ENCODE results near the gene TRIM15.

The TRIM15 gene

DNA sequence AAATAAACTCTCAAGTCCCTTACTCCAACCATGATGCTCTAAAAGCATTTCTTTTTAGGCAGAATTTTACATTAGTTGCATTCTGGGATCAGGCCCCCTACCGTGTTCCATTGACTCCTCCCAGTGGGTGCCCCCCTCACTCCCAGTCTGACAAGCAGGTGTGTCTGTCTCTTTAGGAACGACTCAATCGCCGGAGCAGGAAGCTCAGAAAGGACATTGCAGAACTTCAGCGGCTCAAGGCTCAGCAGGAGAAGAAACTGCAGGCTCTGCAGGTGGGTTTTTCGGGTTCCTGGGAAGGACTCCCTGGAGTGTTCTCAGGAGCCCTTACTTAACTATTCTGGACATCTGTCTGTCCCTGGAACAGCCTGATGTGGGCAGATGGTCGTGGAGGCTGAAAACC, 17.5 kb upstream of the TRIM15 start:
- no peak for DNase-seq (ENCODE audit: low read depth in 2 of 2)

DNA sequence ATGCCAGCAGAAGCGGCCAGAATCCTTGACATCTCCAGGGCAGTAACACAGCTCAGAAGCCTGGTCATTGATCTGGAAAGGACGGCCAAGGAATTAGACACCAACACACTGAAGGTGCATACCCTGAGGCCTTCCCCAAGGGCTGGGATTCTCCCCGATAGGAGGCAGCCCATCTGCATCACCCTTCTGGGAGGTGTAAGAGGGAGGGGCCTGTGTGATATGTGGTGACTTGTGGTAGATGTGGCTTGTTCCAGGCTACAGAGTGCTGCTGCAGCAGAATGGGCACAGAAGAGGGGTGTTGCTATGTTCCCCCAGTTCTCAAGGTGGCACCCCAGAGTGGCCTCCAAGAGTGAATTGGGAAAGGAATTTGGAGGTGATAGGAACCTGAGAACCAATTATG, 16.2 kb upstream of the TRIM15 start:
- DNase-seq (ENCODE audit: low read depth in 2 of 2): no peak

DNA sequence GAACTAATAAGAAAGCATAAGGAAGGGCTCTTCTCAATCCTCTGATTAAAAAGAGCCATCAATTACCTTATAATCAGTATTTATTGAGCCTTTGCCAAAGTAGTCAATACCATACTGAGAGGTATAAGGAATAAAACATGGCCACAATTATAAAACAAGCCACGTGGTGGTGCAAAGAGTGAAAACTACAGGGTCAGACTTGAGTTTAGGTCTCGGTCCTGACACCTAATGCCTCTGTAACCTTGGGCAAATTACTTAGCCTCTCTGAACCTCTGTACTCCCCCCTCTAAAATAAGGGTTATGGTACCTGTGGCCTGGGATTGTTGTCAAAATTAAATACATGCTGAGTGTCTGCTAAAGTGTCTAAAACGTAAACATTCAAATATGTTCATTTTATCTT, 14.1 kb upstream of the TRIM15 start:
- no peak for DNase-seq (ENCODE audit: low read depth in 2 of 2)

DNA sequence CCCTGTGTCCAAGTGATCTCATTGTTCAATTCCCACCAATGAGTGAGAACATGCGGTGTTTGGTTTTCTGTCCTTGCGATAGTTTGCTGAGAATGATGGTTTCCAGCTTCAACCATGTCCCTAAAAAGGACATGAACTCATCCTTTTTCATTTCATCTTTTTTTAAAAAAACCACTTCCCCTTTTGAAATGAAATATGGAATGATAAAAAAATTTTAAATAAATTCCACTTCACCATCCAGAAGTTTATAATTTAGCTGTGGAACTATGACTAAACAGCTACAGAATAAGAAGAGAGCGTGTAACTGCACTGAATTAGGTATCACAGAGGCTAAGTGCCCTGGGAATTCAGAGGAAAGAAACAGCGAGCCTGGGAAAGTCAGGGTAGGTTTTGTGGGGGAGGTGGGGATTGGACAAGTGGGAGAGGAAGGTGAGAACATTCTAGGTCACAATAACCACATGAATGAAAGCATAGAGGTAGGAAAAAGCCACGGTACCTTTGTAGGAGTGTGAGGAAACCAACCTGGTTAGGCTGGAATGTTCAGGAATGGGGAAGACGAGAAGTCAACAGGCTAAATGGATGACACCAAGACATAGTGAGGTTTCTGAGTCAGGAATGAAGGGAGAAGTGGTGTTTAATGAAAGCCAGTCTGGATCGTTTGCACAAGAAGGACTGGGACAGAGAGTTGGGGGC, 13.3 kb upstream of the TRIM15 start:
- DNase-seq (ENCODE audit: low read depth in 2 of 2): no peak

DNA sequence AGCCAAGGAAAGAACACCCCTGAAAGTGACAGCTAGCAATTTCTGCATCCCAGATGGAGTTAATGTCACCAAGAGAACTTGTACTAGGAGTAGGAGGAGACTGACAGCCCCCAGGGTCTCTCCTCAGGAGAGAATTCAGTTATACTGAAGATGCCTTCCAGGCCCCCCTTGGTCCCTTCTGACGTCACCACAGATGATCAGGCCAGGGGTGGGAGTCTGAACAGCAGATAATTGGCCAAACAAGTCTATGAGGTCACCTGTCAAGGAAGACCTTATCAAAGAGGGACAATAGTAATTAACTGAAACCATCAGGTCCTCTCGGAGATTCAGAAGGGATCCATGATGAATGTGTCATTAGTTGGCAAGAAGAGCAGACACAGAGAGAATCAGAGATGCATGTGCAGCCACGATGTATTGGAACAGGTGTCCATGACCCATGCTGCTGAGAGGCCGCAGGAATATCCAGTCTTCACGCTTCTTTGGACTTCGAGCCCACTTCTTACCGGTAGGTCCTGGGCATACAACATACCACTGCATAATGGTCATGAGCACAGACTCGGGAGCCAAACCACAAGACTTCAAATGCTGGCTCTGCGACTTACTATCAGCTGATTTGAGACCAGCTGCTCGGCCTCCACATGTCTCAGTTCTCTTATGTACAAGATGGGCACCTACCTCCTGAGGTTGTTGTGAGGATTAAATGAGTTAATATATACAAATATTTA, 12.5 kb upstream of the TRIM15 start:
- no peak for DNase-seq (ENCODE audit: low read depth in 2 of 2)

DNA sequence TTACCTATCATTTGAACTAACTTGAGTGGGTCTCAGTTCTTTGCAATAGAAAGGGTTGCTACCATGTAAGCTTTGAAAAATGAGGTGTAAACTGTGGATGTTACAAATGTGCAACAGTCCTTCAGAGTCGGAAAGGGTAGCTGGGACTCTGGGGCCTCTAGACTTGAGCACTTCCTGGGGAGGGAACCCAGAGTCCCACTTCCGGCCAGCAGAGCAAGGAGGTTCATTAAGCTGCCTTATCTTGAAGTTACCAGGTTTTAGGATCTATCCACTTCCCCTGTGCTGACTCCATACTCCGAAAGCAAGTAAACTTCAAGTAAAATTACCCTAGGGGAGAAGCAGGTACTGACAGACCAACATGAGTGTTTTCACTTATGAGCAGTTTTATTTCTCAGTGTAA, 11.8 kb upstream of the TRIM15 start:
- no peak for DNase-seq (ENCODE audit: low read depth in 2 of 2)

DNA sequence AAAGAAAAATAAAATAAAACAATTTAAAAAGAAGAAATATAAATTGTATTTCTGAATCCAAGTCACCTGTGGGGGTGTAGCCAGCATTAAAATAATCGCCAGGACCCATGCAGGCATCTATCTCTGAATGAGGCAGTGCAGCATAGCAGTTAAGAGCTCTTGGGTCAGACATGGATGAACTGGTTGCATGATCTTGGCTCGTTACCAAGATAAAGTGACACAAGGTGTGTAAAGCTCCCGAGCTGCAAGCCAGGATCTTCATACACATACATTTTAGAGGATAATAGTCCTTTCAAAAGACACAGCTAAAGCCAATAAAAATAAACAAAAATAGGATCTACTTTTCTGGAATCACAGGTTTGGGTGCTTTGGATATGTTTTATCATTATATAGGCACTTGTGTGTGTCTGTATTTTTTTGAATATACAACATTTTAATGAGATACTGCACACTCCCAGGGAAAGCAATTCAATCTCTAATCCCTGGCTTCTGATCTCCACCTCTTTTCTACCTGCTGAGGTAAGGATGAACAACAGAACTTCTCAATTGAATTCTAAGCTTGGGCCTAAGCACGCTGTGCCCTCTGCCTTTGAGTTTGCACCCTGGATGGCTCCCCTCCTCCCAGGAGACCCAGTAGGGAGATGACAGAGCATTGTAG, 11.2 kb upstream of the TRIM15 start:
- no peak for DNase-seq (ENCODE audit: low read depth in 2 of 2)

DNA sequence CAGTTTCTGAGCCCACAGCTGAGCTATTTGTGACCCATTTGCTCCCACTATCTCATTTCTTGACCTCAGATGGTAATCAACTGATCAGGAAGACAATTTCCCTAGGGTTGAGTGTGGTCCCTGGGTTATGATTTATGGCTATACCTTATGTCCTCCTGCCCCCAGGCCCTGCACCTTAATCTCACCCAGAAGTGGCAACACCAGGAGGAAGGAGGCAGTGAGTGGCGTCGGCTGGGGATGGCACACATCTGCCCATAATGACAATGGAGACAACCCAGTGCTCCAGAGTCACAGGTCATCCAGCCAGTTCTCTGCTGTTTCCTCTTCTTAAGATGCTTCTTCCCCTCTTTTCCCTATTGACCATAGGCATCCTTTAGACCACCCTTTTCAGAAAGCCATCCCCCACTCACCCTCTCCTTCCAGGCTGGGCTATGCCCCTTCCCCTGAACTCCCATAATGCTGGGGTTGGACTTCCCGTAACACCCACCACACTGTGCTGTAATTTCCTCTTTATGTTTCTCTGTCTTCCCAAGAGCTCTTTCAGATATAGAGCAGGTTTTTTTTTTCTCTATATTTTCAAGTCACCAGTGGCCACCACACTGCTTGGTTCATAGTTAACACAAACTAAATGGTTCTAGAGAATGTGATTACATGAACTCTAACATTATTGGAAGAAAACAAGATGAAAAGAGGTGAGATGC, 10.3 kb upstream of the TRIM15 start:
- no peak for DNase-seq (ENCODE audit: low read depth in 2 of 2)

DNA sequence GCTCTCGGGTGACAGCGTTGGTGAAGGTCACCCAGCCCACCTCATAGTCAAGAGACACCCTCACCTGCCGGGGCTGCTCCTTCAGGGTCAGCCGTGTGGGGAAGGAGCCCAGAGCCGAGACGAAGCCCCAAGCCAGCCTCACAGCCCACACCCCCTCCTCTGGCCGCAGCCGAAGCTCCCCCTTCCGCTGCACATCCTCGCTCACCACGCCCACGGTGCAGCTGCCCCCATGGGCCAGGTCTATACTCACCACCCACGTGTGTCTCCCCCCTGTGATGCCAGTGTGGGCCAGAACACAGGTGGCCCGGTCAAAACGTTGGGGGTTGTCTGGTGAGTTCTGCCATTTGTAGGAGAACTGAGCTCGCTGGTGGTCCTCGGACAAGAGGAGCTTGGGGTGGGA, 9.3 kb upstream of the TRIM15 start:
- no peak for DNase-seq (ENCODE audit: low read depth in 2 of 2)

DNA sequence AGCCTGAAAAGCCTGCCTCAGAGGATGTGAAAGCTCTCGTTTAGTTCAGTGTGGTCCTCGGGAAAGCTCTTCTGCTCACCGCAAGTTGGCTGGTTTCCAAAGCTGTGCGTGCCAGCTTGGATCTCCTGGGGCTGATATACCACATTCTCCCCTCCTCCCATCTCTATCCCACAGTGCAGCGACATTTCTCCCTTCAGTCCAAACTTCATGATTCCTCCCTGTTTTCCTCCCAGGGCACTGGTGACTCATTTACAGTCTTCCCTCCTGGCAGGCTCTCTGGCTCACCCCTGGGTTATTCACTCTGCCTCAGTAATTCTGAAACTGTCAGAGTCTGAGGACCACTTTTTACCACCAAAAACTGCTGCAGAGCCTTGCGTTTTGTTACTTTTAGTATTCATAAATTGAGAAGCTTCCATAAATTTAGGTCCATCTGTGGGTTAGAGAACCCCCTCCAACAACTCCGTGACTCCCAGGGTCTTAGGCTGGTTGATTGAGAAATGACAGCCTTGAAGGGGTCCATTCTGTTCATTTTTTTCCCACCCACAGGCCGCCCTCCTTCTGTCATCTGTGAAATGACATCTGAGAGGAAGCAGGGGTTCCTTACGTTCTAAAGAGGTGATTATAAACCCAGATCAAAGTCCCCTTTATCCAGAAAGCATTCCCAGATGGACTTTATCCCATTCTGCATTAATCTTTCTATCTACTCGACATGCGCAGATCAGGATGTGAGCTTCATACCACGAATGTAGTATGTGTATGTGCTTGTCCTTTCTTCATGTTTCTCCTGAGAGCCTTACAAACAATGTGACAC, 8.4 kb upstream of the TRIM15 start:
- no peak for DNase-seq (ENCODE audit: low read depth in 2 of 2)

DNA sequence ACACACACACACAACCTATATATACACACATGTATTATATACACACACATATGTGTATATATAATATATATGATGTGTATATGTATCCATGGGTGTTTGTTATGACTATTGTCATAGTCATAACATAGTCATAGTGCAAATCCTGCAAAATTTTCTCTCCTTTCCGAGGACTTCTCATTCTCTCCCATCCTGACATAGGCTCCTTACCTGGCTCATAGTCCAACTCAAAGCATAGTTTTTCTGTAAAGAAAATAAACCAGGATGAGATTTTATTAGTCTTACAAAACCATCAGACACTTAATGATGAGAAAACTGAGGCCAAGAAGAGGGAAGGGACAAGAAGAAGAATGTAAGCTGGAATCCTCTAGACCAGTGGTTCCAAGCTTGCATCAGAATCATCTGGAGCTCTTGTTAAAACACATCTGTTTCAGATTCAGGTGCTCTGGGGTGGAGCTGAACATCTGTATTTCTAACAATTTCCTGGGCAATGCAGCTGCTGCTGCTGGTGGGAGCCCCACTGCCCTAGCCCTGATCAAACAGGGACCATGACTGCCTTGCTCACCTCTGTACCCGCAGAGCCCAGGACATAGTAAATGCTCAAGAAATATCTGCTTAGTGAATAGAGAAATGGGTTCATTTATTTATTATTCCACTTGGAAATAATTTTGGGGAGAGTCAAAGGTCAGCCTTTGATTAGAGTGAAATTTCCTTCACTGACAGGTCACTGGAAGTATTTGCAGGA, 7.7 kb upstream of the TRIM15 start:
- no peak for DNase-seq (ENCODE audit: low read depth in 2 of 2)

DNA sequence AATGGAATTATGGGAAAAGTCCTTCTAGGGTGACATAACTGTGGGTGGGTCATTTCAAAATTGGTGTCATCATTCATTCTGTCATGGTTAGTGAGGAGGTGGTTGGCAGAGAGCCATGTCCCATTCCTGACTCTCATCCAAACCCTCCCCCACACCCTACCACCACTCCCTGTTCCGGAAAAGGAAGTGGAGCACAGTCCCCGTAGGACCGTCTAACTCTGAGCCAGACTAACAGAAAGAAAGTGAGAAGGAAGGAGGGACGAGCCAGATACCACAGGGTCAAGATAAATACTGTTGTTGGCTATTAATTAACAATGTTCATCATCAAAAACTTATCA, 7.1 kb upstream of the TRIM15 start:
- DNase-seq (ENCODE audit: low read depth in 2 of 2): no peak

DNA sequence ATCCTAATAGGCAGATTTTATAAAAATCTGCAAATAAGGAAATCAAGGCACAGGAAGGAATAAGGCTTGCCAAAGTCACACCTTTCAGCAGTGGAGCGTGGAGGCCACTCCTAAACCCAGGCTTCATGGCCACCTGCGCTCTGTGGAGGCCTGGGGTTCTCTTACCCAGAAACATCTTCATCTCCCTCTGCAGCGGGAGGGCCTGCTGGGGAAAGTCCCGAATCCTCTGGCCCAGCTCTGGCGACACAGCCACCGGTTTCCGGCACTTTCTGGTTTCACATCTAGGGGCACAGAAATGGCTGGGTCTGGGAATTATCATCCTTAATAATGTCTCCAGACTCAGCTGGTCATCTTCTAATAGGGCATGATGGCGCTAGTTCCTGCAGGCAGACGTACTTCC, 6.6 kb upstream of the TRIM15 start:
- DNase-seq (ENCODE audit: low read depth in 2 of 2): no peak

DNA sequence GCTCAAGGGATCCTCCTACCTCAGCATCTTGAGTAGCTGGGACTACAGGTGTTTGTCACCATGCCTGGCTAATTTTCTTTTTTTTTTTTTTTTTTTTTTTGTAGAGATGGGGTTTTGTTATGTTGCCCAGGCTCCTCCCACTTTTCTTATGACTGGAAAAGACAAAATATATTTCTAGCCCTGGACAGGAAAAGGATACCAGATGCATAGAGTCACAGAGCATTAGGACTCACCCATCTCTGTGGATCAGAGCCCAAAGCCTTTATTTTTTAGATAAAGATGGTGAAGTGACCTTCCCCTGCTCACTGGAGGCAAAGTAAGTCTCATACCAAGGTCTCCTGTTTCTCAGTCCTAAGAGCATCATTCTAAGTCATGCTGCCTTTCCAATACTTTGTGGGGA, 5.8 kb upstream of the TRIM15 start:
- DNase-seq (ENCODE audit: low read depth in 2 of 2): no peak

DNA sequence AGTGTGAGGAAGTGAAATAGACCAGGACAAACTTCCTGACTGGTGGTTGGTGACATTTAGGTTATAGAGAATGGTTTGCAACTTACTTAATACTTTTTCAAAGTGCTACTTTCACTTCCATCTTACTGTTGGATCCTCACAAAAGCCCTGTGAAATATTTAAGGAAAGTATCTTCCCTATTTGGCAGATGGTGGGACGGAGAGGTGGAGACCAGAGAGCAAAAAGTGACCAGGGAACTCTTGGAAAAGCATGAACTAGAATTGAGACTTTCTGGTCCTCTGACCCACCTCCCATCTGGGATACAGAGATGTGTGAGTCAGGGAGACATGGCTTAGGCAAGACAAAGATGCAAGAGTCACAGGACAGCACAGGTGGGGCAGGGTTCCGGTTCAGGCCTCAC, 5.3 kb upstream of the TRIM15 start:
- no peak for DNase-seq (ENCODE audit: low read depth in 2 of 2)

DNA sequence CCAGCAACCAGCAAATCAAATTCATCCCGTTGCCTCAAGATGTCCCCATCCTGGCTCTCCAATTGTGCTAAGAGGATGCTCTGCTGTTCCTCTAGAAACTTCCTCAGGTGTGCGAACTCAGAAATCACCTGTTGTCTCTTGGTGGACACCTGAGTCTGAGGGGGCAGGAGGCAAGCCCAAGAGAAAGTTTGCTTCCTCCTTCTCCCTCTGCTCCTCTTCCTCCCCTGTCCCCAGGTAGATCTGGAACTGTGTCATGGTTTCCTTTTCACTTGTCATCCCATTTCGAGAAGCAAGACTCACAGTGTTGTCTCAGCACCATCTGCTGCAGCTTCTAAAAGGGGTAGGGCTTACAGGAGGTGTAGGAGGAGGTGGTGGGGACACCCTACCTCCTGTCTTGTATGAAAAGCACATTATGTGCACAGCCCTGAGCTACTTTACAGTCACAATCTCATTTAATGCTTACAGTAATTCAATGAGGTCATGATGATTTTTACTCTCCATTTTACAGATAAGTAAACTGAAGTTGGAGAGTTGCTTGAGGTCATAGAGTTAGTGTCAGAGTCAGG, 4.8 kb upstream of the TRIM15 start:
- no peak for DNase-seq (ENCODE audit: low read depth in 2 of 2)

DNA sequence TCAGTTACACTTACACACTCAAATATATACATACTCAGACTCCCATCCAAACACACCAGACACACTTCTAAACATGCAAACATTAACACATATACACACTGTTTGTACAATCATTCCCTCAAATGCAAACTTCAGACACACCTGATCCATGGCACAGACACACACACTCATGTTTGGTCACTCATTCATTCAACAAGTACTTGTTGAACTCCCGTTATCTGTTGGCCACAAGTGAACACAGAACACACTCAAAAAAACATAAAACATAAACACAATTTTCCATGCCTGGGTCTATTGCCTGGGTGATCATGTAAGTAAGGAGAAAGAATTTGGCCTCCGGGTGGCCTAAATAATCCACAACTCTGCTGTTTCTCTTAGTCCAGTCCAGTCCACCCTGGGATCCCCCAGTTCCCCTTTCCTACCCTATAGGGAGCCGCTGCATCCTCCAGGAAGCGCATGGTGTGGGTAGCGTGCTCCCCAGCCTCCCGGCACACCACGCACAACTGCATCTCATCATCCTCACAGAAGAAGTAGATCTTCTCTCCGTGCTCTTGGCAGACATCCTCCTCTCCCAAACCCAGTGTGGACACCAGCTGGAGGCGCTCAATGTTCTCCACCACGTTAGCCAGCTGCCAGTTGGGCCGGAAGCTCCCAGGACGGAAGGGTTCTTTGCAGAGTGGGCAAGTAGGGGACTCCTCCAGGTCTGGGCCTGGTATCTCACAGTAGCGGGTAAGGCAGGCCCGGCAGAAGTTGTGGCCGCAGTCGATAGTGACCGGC, 3.1 kb upstream of the TRIM15 start:
- DNase-seq (ENCODE audit: low read depth in 2 of 2): no peak

DNA sequence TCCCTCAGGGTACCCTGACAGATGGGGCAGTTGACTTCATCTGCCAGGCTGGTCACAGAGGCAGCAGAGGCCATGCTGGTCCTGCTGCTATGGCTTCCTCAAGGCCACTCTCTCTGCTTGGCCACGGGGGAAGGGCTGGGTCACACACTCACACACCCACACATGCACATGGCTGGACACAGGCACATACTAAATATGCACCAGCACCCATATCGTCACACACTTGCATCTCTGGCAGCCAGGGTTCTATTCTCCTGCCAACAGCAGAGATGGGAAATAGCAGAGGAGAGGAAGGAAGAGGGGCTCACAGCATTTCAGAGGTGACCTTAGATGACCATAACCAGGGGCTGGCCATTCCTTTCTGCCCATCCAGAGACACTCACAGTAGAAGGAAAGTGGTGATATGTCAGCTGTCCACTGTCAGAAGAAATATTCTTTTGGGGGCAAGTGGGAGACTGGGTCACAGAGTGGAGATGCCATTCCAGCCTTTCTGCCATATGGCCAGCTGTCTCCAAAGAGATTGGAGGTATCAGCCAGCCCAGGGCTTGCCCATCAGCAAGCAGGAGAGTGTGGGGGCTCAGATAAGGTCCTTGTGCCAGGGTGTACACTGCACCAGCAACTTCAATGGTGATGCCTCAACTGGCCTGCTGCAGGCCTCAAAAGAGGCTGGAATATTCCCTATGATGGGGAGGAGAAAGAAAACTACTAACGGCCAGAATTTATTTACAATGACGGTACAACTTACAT, 2.4 kb upstream of the TRIM15 start, which contains the start of gene TRIM10:
Gene TRIM10 (minus strand): TSS at position 427 of the 747 bp plus-strand sequence. CDS start 353 bp downstream, at position 74.
- DNase-seq (ENCODE audit: low read depth in 2 of 2): no peak

Data from activated CD4-positive, alpha-beta T cell treated with anti-CD3 and anti-CD28 coated beads for 24 hours (primary cell).